GM12891 (cell line): ENCODE data around the gene ALK.

Experiments
- DNase-seq: peaks from one replicate; pipeline ENCODE4 v3.0.0; 2011; ENCODE audit warnings: low spot score; ENCODE audit not compliant: insufficient read length
- FAIRE-seq: peaks from 2 replicates; lab custom pipeline; 2011; peaks lifted over from hg19 to GRCh38; lab: Jason Lieb, UNC
- PAX5 ChIP-seq: IDR thresholded peaks from 2 replicates; pipeline ENCODE4 v1.6.1; 2011; ENCODE audit warnings: low read length, moderate library complexity, mild to moderate bottlenecking; ENCODE audit not compliant: insufficient read depth, severe bottlenecking
- POLR2A ChIP-seq: IDR thresholded peaks from 2 replicates; pipeline ENCODE4 v1.6.1; 2011; ENCODE audit warnings: low read depth, low read length, control low read depth
- POLR2AphosphoS5 ChIP-seq: IDR thresholded peaks from 2 replicates; pipeline ENCODE4 v1.6.1; 2011; ENCODE audit warnings: low read depth, low read length, control low read depth
- POU2F2 ChIP-seq: IDR thresholded peaks from 2 replicates; pipeline ENCODE4 v1.6.1; 2011; ENCODE audit warnings: low read depth, mild to moderate bottlenecking, control low read depth, low read length, moderate library complexity
- SPI1 ChIP-seq: IDR thresholded peaks from 2 replicates; pipeline ENCODE4 v1.6.1; 2011; ENCODE audit warnings: low read depth, low read length, control low read depth
- TAF1 ChIP-seq: IDR thresholded peaks from 2 replicates; pipeline ENCODE4 v1.6.1; 2011; ENCODE audit warnings: low read depth, low read length, control low read depth

The ALK gene

DNA sequence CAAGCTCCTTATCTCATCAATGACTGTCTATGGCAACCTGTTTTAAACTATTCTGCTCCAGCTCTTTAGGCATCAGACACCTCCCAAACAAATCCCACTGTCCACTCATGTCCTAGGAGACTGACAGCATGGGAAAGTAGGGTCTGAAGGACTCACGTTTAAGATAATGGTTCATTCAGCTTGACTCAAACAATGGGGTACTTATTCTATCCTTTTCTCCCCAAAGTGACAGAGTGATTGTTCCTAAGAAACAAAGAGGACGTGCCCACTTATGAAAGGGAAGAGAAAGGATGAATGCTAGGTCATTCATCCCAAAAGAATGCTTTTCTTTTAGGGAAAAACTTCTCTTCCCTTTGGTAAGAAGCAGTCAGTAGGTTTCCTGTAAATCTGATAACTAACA is 41.9 kb downstream of the ALK start:
- FAIRE-seq = no peak
- TF ChIP-seq TAF1 = no peak
- no peak for TF ChIP-seq PAX5
- TF ChIP-seq POU2F2 = no peak
- TF ChIP-seq POLR2AphosphoS5 = no peak
- TF ChIP-seq SPI1 = no peak
- no peak for TF ChIP-seq POLR2A
- no peak for DNase-seq

DNA sequence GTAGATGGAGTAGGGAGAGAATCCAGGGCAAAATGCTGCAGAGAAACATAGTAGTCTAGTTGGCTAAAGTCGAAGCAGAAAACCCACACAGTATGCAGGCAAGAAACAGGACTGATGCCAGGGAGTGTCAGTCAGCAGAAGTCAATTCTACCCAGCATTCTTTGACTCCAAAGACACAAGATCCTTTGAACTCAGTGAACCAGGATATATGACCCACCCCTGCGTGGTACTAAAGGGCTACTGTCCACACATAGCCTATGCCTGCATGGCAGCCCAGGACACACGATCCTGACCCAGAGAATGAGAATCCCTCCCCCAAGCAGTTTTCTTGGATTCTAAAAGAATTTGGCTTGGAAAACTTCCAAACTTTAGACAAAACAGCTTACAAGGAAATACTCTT is 42.5 kb downstream of the ALK start:
- DNase-seq (no peak), FAIRE-seq (no peak)

DNA sequence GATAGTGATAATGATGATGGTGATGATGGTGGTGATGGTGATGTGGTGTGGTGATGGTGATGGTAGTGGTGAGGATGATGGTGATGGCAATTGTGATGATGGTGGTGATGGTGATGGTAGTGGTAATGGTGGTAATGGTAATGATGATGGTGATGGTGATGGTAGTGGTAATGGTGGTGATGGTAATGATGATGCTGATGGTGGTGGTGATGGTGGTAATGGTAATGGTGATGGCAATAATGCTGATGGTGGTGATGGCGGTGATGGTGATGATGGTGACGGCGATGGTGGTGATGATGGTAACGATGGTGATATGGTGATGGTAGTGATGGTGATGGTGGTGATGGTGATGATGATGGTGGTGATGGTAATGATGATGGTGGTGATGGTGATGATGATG is 45.0 kb downstream of the ALK start:
- TF ChIP-seq SPI1 = no peak
- no peak for TF ChIP-seq PAX5
- no peak for TF ChIP-seq TAF1
- TF ChIP-seq POLR2AphosphoS5 = no peak
- TF ChIP-seq POU2F2 = no peak
- TF ChIP-seq POLR2A = no peak
- FAIRE-seq (no peak), DNase-seq (no peak)

More for the DNA sequence above, 42.5 kb downstream of the ALK start:
- no peak for TF ChIP-seq POLR2A
- no peak for TF ChIP-seq PAX5
- no peak for TF ChIP-seq TAF1
- TF ChIP-seq SPI1 = no peak
- TF ChIP-seq POU2F2 = no peak
- TF ChIP-seq POLR2AphosphoS5 = no peak

DNA sequence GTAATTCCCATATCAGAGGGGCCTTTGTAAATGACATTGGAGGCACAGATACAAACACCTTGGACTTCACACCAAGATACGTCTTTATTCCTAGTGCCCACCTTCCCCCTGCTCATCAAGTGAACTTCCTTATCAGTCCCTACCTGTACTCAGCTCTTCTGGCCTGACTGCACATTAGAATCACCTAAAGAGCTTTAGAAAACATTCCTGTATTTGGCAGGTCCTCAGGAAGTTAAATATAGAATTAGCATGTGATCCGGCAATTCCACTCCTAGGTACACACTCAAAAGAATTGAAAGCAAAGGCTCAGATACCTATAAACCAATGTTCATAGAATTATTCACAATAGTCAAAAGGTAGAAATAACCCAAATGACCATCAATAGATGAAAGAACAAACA is 46.6 kb downstream of the ALK start:
- no peak for FAIRE-seq
- DNase-seq = no peak
- TF ChIP-seq POLR2A (no peak), SPI1 (no peak), PAX5 (no peak), TAF1 (no peak), POLR2AphosphoS5 (no peak), POU2F2 (no peak)

DNA sequence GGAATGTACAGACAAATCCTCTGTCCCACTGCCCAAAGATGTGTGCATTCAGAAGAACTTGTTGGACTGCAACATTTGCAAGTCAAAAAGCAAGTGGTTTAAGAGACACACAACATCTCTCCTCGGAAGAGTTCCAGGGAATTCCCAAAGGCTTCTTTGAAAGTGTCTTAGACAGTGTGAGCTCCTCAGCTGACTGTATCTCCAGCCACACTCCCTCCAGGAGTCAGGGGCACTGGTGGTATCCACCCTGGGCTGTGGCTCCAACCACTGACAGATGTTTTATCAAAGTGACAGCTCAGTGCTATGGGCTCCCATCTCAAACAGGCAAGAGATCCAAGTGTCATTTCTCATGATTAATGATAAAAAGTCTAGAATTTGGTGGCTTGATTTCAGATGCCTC is 48.5 kb downstream of the ALK start:
- TF ChIP-seq SPI1 (no peak), PAX5 (no peak), TAF1 (no peak), POLR2A (no peak), POU2F2 (no peak), POLR2AphosphoS5 (no peak)
- no peak for DNase-seq
- no peak for FAIRE-seq

DNA sequence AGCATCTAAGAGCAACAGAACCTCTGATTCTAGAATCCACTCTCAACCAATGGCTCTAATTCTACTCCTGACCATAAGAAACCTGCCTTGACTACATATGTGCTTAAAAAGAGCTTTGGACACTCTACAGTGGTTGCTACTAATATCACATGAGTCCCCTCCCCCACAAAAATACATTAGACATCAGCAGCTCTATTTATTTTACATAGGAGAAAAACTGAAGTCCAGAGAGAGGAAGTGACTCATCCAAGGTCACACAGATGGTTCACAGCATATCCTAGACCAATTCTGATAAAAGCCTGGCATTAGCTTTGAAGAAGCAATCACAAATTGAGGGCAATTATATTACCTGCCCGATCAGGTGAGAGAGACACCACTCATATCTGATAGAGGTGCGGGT is 49.8 kb downstream of the ALK start:
- TF ChIP-seq POLR2A = no peak
- no peak for FAIRE-seq

DNA sequence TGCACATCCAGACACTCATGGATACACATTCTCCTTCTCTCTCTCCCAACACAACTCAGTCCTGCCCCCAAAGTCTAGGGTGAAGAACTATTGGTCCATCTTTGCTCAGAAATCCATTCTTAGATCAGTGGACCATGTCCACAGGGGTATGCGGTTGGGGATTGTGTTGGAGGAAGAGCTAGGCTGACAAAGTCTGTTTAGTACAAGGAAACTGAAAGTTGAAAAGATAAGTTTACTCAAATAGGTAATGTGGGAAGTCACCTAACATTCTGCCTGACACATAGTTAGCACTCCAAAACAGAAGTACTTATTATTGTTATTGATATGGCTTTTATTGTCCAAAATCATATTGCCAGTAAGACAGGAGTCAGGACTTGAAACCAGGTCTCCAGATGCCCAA is 55.9 kb downstream of the ALK start:
- TF ChIP-seq SPI1 = no peak
- TF ChIP-seq TAF1 = no peak
- no peak for TF ChIP-seq PAX5
- TF ChIP-seq POU2F2 = no peak
- no peak for TF ChIP-seq POLR2AphosphoS5
- no peak for TF ChIP-seq POLR2A
- no peak for FAIRE-seq
- no peak for DNase-seq

More for the DNA sequence above, 49.8 kb downstream of the ALK start:
- no peak for DNase-seq

DNA sequence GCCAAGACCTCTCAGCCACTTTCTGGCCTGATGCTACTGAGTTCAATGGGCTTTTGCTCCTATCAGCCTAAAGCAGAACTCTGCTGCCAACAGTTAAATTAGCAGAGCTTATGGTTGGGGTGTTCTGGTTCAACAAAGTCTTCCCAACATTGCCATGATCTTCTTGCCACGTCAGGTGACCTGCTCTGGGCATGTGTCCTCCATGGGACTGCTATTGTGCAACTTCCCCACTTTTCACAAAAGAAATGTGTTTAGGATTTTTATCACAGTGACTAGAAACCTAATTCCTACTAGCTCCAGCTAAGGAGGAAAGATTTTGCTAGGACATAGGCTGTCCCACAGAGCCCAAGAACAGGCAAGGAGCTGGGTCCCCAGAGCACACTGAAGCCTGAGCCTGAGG is 56.4 kb downstream of the ALK start:
- DNase-seq (no peak), FAIRE-seq (no peak)
- TF ChIP-seq SPI1 (no peak), POLR2AphosphoS5 (no peak), TAF1 (no peak), PAX5 (no peak), POU2F2 (no peak), POLR2A (no peak)

DNA sequence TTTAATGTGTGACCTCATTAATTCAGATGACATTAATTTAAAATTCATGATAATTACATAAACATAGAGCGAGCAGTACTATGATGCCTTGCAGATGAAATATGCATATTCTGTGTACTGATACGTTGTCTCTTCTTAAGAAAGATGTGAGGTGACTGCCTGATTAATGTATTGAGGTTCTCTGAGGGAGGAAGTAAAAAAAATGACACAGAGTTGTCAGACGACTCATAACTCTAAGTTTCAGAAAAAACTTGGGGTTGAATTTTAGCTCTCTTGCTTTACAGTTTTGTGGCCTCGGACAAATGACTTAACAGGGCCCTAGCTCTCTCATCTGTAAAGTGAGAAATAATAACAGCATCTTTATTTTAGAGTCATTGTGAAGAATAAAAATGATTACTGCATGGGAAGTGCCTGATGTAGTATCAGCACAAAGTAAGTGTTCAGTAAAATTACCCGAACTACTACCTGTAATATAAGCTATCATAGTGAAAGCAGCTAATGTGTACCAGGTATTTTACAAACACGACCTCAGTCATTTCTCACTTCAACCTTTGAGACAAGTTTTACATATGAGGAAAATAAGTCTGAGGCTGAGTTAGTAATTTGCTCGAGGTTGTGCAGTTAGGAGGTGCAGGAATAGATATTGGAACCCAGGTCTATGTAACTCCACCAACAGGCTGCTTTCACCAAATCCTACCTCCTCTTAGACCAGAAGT is 65.3 kb downstream of the ALK start:
- FAIRE-seq (no peak), DNase-seq (no peak)
- TF ChIP-seq POLR2AphosphoS5 = no peak
- no peak for TF ChIP-seq POU2F2
- no peak for TF ChIP-seq POLR2A
- no peak for TF ChIP-seq PAX5
- TF ChIP-seq TAF1 = no peak
- TF ChIP-seq SPI1 = no peak

DNA sequence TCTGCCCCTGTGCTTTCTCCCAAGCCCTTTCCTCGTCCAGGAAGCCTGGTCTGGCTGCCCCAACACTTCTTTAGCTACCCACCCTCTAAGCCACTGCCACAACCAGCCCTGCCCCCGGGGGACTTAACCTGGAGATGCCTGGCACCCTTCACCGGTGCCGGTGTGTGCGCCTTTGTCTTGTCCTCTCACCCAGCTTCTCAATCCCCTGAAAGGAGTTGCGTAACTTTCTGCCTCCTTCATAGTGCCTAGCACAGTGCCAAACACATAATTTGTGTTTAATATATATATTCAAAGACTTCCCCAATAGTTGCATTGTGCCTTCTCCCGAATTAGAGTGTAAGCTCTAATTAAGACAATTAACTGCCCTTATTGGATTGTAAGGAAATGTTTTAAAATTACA is 70.6 kb downstream of the ALK start:
- no peak for FAIRE-seq
- no peak for DNase-seq
- TF ChIP-seq SPI1 = no peak
- no peak for TF ChIP-seq POU2F2
- TF ChIP-seq POLR2A = no peak
- no peak for TF ChIP-seq POLR2AphosphoS5
- TF ChIP-seq PAX5 = no peak
- TF ChIP-seq TAF1 = no peak
